ENCODE data around the gene CREB3L4. TPM values are rescaled to one million over a fixed set of nuclear protein-coding genes. Genes with fewer than 3 reads are reported as not detected.
"Not testable (repeated sequence)": the region's sequence is repeated elsewhere in the genome, so short reads cannot be mapped to it uniquely, and the experiment has no call there.

CREB3L4 gene
- total and polyA plus RNA-seq, 2 experiments from 2014 or later = 4.3 to 4.4 TPM

DNA sequence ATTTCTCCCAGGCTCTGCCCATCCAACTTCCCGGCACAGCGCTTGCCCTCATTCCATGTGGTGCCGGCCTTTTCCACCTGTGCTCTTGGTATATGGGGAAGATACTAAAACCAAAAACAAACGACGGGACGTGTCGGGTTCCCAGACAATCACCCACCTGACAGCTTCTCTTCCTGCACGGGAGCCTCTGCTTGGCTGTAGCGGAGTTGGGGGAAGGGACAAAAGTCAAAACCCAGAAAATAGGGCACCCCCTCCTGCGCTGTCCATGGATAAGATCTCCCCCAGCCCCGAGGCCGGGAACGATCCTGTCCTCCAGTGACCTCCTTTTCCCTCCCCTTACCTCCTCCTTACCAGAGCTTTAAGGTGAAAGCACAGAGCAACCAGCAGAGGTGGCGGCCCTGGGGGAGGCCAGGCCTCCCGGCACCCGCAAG, 9.1 kb downstream of the CREB3L4 start:
- Histone ChIP-seq H3K36me3 (ENCODE audit: low read depth) (peaks cover 27% of the 10 kb centered on the region), H3K27me3 (replicated peaks; ENCODE audit: insufficient read depth) (no peaks in the 10 kb centered on the region), H3F3A (ENCODE audit: insufficient read depth) (peaks cover 39% of the 10 kb centered on the region), H3K79me2 (ENCODE audit: insufficient read depth) (peaks cover 36% of the 10 kb centered on the region), H3K9me3 (ENCODE audit: low read depth) (no peaks in the 10 kb centered on the region), H3K27ac (peak overlapping the region; percentile 74), H3K9ac (peak overlapping the region; percentile 92), H3K4me1 (ENCODE audit: insufficient read depth) (peaks cover 17% of the 10 kb centered on the region), H3K9me2 (ENCODE audit: insufficient read depth) (no peaks in the 10 kb centered on the region), H3K4me2 (ENCODE audit: unreplicated experiment) (peak overlapping the region; percentile 82), H3K4me3 (peak overlapping the region; percentile 84), H4K20me1 (ENCODE audit: insufficient read depth) (no peaks in the 10 kb centered on the region), H2AFZ (peak overlapping the region; percentile 90)
- TF ChIP-seq EZH2 (IDR thresholded peaks at IDR 0.05; ENCODE audit: insufficient read depth, poor library complexity, severe bottlenecking) = no peak
- TF ChIP-seq EZH2phosphoT487 (IDR thresholded peaks at IDR 0.05; ENCODE audit: insufficient read depth, low read depth) = no peak
- WGBS, 2 experiments (ENCODE audit: low coverage in 1 of 2, low lambda C conversion rate in 2 of 2, missing lambda C conversion rate in 2 of 2) = 0 to 2% methylated on average over 16 of the region's 16 CpGs
- DNase-seq = no peak
- in situ Hi-C loops (cut with MboI) = no loop called here

GRCh38 chr1:153977250-153978240, 9.8 kb downstream of the CREB3L4 start, which contains the start of gene JTB:
Gene JTB, minus strand, starts transcription at chr1:153977674. Its CDS starts 422 bp downstream, at chr1:153977252.
- H3K4me3 ChIP-seq = peak within 1 kb of the TSS; percentile 84
- no peaks in the 10 kb centered on the region for H3K27me3 ChIP-seq (replicated peaks; ENCODE audit: insufficient read depth)
- peak within 1 kb of the TSS; percentile 92 for H3K9ac ChIP-seq
- in situ Hi-C loops (cut with MboI) = no loop called here
- peak within 1 kb of the TSS; percentile 90 for H2AFZ ChIP-seq
- no peaks in the 10 kb centered on the region for H3K9me2 ChIP-seq (ENCODE audit: insufficient read depth)
- 1 to 2% methylated on average over 58 to 75 of the region's 75 CpGs for WGBS, 2 experiments (ENCODE audit: low coverage in 1 of 2, low lambda C conversion rate in 2 of 2, missing lambda C conversion rate in 2 of 2)
- peaks cover 43% of the 10 kb centered on the region for H3K79me2 ChIP-seq (ENCODE audit: insufficient read depth)
- H3F3A ChIP-seq (ENCODE audit: insufficient read depth) = peaks cover 41% of the 10 kb centered on the region
- H4K20me1 ChIP-seq (ENCODE audit: insufficient read depth) = no peaks in the 10 kb centered on the region
- H3K9me3 ChIP-seq (ENCODE audit: low read depth) = no peaks in the 10 kb centered on the region
- peaks cover 17% of the 10 kb centered on the region for H3K4me1 ChIP-seq (ENCODE audit: insufficient read depth)
- peaks cover 27% of the 10 kb centered on the region for H3K36me3 ChIP-seq (ENCODE audit: low read depth)
- H3K4me2 ChIP-seq (ENCODE audit: unreplicated experiment) = peak within 1 kb of the TSS; percentile 95
- DNase-seq = peak; percentile 96
- peak within 1 kb of the TSS; percentile 74 for H3K27ac ChIP-seq
- TF ChIP-seq EZH2phosphoT487 (IDR thresholded peaks at IDR 0.05; ENCODE audit: insufficient read depth, low read depth) (no peak), EZH2 (IDR thresholded peaks at IDR 0.05; ENCODE audit: insufficient read depth, poor library complexity, severe bottlenecking) (no peak)

GRCh38 chr1:153978274-153978909, 10.7 kb downstream of the CREB3L4 start:
- peak overlapping the region; percentile 95 for H3K4me2 ChIP-seq (ENCODE audit: unreplicated experiment)
- H3F3A ChIP-seq (ENCODE audit: insufficient read depth) = peaks cover 45% of the 10 kb centered on the region
- no peak for TF ChIP-seq EZH2phosphoT487 (IDR thresholded peaks at IDR 0.05; ENCODE audit: insufficient read depth, low read depth)
- no peak for TF ChIP-seq EZH2 (IDR thresholded peaks at IDR 0.05; ENCODE audit: insufficient read depth, poor library complexity, severe bottlenecking)
- H3K27ac ChIP-seq = peak overlapping the region; percentile 74
- H3K9me3 ChIP-seq (ENCODE audit: low read depth) = no peaks in the 10 kb centered on the region
- H3K27me3 ChIP-seq (replicated peaks; ENCODE audit: insufficient read depth) = no peaks in the 10 kb centered on the region
- H2AFZ ChIP-seq = peak overlapping the region; percentile 90
- 49 to 52% methylated on average over 9 of the region's 9 CpGs for WGBS, 2 experiments (ENCODE audit: low coverage in 1 of 2, low lambda C conversion rate in 2 of 2, missing lambda C conversion rate in 2 of 2)
- H3K9ac ChIP-seq = peak overlapping the region; percentile 92
- H3K79me2 ChIP-seq (ENCODE audit: insufficient read depth) = peaks cover 51% of the 10 kb centered on the region
- H3K36me3 ChIP-seq (ENCODE audit: low read depth) = peaks cover 32% of the 10 kb centered on the region
- DNase-seq = no peak
- no peaks in the 10 kb centered on the region for H3K9me2 ChIP-seq (ENCODE audit: insufficient read depth)
- H3K4me1 ChIP-seq (ENCODE audit: insufficient read depth) = peaks cover 17% of the 10 kb centered on the region
- H3K4me3 ChIP-seq = peak overlapping the region; percentile 84
- H4K20me1 ChIP-seq (ENCODE audit: insufficient read depth) = no peaks in the 10 kb centered on the region
- in situ Hi-C loops (cut with MboI) = no loop called here

DNA sequence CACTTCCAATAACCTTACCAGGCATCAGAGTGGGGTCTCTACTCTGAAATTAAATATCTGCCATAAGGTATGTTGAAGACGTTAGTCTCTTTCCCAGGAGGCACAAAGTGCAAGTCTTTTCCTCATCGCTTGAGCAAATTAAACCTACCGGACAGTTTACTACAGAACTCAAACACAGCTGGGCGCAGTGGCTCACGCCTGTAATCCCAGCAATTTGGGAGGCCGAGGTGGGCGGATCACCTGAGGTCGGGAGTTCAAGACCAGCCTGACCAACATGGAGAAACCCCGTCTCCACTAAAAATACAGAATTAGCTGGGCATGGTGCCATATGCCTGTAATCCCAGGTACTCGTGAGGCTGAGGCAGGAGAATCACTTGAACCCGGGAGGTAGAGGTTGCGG, 11.4 kb downstream of the CREB3L4 start:
- H3K9ac ChIP-seq; H2AFZ ChIP-seq; H3K9me2 ChIP-seq (ENCODE audit: insufficient read depth); DNase-seq; H3K4me2 ChIP-seq (ENCODE audit: unreplicated experiment); in situ Hi-C loops (cut with MboI); H3K4me3 ChIP-seq; H3K9me3 ChIP-seq (ENCODE audit: low read depth); H4K20me1 ChIP-seq (ENCODE audit: insufficient read depth); H3K27me3 ChIP-seq (replicated peaks; ENCODE audit: insufficient read depth): not testable (repeated sequence)
- Histone ChIP-seq H3K79me2 (ENCODE audit: insufficient read depth) (peaks cover 58% of the 10 kb centered on the region), H3K4me1 (ENCODE audit: insufficient read depth) (peaks cover 17% of the 10 kb centered on the region), H3F3A (ENCODE audit: insufficient read depth) (peaks cover 47% of the 10 kb centered on the region), H3K36me3 (ENCODE audit: low read depth) (peaks cover 30% of the 10 kb centered on the region), H3K27ac (peak overlapping the region; percentile 74; the same call in 1 of the 2 replicates)
- WGBS, 2 experiments (ENCODE audit: low coverage in 1 of 2, low lambda C conversion rate in 2 of 2, missing lambda C conversion rate in 2 of 2) = 88 to 91% methylated on average over 12 of the region's 12 CpGs

GRCh38 chr1:153981735-153982134, 14.0 kb downstream of the CREB3L4 start:
- not testable (repeated sequence) for H3K9me2 ChIP-seq (ENCODE audit: insufficient read depth); DNase-seq; H4K20me1 ChIP-seq (ENCODE audit: insufficient read depth); H3K4me3 ChIP-seq; H3K9ac ChIP-seq; H3K9me3 ChIP-seq (ENCODE audit: low read depth); H3K4me2 ChIP-seq (ENCODE audit: unreplicated experiment); H3K27ac ChIP-seq; H3K27me3 ChIP-seq (replicated peaks; ENCODE audit: insufficient read depth); H2AFZ ChIP-seq
- 96 to 100% methylated on average over 2 of the region's 2 CpGs for WGBS, 2 experiments (ENCODE audit: low coverage in 1 of 2, low lambda C conversion rate in 2 of 2, missing lambda C conversion rate in 2 of 2)
- Histone ChIP-seq H3F3A (ENCODE audit: insufficient read depth) (peaks cover 55% of the 10 kb centered on the region), H3K79me2 (ENCODE audit: insufficient read depth) (peaks cover 64% of the 10 kb centered on the region), H3K4me1 (ENCODE audit: insufficient read depth) (peaks cover 20% of the 10 kb centered on the region), H3K36me3 (ENCODE audit: low read depth) (peaks cover 14% of the 10 kb centered on the region)
- in situ Hi-C loops (cut with MboI) = loop anchor here (10.0 kb wide), 1 partner anchor 167 kb away; no protein-coding TSS in a partner anchor

Measured in GM23248 (cell line).